Left colon (tissue), 2 donors: Measurements from ENCODE around the gene PHACTR3. TPM values are rescaled to one million over a fixed set of nuclear protein-coding genes. Genes with fewer than 3 reads are reported as not detected.

Source experiments
- ATAC-seq: fragments of 200-7000 bp; cut with Tn5 transposase; one replicate; pipeline ENCODE4 v1.9.1; 2020; ENCODE audit warnings: mild to moderate bottlenecking, moderate library complexity
- DNase-seq, 2 donors: peaks; one replicate each; pipeline ENCODE4 v3.0.0-alpha.2; 2020
- intact Hi-C, 2 donors: fragments of 100-400 bp; cut with DNase I in 1 of 2; cut with micrococcal nuclease in 1 of 2; formaldehyde crosslinking; loops; one replicate each; pipeline versions ENCODE4 v1.11.2 to v1.14.0; 2022; cut with DNase I, micrococcal nuclease
- total RNA-seq, 2 donors: library from RNA; stranded (reverse); fragmentation: NEBNext Ultra II Directional; extraction: Animal tissue kit (Norgen Biotek cat#: 25700); gene quantifications; one replicate each; pipeline ENCODE4 v1.2.1, GENCODE V29; 2021
- donor health status: DM: no; HTN: no; CAD: no.
- donor health status: DM: yes; HTN: yes; CAD: no.

Gene PHACTR3
- total RNA-seq, 2 donors from 2014 or later: 0.47 to 5.5 TPM

DNA sequence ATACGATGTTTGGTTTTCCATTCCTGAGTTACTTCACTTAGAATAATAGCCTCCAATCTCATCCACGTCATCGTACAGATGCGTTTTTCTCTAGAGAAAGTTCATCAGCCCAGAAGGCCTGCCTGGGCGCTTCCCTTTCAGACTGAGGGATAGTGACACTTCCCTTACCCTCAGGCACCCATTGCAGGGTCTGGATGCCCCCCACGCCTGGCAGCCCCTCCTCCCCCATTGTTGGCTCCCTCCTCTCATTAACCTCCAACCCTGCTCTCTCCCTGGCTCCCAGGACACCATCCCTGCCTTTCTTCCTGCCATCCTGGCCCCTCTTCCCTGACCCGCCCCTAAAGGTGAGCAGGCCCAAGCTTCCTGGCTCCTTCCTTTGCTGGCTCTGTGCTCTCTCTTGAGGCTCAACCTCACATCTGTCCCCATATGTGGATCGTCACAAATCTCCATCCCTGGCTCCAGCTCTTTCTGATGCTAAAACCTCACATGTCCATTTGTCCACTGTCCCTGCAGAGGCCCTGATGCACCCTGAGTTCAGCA, 183.9 kb downstream of the PHACTR3 start:
- intact Hi-C loops: no loop called here
- no peak for ATAC-seq
- DNase-seq: no peak

DNA sequence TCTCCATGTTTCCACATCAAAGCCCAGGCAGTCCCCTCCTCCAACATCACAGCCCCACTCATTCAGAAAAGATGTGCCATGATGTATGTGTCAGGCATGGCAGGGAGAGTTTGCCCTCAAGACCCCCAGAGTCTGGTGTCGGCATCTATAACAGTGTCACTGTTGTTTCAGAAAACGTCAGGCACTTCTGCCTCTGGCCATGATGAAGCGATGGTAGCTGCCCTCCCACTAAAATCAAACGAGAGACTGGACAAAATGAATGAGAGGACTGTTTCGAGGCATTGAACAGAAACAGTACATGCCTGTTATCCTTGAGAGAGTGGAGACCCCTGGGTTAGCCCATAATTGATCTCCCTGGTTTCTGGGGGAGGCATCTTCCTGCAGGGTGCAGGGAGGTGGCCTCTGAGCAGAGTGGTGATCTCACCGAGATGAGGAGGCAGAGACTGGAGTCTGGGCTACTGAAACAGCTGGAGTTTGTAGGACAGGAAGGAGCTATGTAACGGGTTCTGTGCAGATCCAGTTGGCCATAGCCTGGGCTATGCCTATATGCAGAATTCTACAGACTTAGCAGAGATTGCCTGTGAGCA, 184.6 kb downstream of the PHACTR3 start:
- ATAC-seq (no peak), DNase-seq (no peak)
- intact Hi-C loops: no loop called here

DNA sequence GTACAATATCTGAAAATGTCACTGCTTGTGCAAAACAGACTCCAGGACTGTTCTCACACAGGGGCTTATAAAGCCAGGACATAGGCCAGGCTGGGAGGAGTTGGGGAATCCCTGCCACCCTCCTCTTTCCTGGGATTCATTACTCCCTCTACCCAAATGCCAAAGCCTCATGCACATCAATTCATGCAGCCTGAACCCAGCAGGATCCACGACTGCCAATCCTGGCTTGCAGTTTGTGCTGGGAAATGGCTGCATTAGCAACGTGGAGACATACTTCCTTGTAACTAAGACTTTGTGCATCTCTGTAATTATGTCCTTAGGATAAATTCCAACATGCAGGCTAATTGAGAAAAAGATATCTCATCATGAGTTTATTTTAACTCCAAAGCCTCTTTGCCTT, 185.3 kb downstream of the PHACTR3 start:
- DNase-seq (no peak), ATAC-seq (no peak)
- intact Hi-C loops: no loop called here

DNA sequence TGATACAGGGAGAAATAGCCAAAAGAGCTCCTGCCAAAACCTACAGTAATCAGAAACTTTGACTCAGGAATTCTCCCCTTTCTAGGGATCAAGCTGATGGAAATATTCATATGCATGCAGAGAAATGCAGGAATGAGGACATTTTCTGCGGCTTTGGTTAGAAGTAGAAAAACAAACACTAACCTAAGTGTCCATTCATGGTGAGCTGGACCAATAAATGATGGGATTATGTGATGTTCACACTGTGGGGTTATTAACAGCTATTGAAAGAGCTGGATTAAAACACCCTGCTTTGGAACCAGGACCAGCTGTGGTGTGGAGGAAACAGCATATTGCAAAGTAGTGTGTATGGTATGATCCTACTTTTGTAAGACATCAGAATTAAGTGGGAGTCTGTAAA, 186.0 kb downstream of the PHACTR3 start:
- ATAC-seq: no peak
- intact Hi-C loops: no loop called here

DNA sequence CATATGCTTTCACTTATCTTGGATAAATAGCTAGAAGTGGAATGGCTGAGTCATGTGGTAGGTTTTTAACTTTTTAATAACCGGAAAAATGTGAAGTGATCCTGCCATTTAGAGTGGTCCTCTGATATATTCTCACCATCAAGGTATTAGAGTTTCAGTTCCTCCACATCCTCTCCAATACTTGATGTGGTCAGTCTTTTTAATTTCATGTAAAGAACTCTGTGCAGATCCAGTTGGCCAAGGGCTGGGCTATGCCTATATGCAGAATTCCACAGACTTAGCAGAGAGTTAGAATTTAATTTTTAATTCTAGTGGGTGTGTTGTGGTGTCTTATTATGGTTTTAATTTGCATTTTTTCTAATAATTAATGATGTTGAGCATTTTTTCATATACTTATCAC, 188.0 kb downstream of the PHACTR3 start:
- intact Hi-C loops: no loop called here
- no peak for DNase-seq
- ATAC-seq: no peak

More for the DNA sequence above, 186.0 kb downstream of the PHACTR3 start:
- DNase-seq: no peak

DNA sequence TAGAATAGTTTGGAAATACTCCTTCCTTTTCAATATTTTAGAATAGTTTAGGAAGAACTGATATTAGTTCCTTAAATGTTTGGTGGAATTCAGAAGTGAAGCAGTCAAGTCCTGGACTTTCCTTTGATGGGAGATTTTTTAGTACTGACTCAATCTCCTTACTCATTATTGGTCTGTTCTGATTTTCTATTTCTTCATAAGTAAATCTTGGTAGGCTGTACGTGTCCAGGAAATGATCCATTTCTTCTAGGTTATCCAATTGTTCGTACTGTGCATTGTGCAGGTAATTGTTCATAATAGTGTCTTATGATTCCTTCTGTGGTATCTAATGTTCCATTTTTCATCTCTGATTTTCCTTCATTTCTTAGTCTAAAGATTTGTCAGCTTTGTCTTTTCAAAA, 190.2 kb downstream of the PHACTR3 start:
- intact Hi-C loops: no loop called here
- DNase-seq (no peak), ATAC-seq (no peak)

DNA sequence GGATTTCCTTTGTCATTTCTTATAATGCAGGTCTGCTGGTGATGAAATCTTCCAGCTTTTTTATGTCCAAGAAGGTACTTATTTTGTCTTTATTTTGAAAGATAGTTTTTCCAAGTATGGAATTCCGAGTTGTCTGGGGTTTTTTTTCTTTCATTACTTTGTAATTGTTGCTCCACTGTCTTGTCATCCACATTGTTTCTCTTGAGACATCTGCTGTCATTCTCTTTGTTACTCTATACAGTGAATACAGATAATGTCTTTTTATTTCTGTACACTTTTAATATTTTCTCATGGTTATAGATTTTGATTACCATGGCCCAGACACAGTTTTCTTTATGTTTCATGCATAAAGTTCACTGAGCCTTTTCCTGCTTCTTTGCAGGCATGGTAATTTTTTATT, 196.0 kb downstream of the PHACTR3 start:
- ATAC-seq: no peak
- DNase-seq: no peak
- intact Hi-C loops: no loop called here

DNA sequence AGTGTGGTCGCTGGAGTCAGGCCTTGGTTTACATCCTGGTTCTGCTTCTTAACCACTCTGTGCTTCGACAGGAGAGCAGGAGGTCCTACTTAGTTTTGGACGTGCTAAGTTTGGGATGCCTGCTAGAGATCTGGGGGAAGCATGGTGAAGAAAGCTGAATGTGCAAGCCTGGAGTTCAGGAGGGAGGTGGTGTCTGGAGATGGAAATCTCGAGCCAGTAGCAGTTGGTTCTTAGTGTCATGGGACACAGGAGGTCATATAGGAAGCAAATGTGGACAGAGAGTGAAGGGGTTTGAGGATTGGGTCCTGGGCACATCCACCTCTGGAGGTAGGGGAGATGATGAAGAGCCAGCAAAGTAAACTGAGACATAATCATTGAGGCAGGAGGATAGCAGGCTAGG, 197.7 kb downstream of the PHACTR3 start:
- ATAC-seq (no peak), DNase-seq (no peak)
- intact Hi-C loops: no loop called here

DNA sequence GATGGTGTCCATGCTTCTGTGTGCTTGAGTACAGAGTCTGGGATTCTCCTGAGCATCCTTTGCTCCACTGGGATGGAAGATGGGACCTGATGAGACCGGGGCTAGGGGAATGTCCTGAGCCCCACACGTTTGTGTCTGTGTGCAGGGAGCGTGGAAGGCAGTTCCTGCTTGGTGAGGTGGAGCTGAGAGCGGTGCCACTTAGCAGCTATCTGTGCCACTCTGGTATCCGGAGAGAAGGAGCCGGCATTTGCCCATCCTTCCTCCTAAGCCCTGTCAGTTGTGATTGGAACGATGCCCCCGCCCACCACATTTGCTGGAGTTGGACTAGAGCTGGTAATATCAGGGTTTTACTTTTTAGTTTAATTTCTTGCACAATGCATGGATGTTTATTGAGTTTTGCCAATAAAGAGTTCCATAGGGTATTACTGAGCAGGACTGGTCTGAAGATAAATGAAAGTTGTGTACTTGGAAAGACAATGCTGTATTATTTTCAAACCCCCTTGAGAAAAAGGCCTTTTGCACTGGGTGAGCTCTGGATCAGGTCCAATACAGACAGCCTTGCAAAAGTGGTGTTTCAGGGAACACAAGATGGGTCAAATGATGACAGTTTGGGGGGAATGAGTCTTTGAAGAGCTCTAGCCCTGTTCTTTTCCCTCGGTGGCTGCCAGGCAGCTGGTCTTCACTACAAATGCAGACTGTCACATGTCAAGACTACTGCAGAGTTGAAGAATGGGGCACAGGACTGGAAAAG, 198.3 kb downstream of the PHACTR3 start:
- no peak for ATAC-seq
- intact Hi-C loops: no loop called here
- DNase-seq: no peak

DNA sequence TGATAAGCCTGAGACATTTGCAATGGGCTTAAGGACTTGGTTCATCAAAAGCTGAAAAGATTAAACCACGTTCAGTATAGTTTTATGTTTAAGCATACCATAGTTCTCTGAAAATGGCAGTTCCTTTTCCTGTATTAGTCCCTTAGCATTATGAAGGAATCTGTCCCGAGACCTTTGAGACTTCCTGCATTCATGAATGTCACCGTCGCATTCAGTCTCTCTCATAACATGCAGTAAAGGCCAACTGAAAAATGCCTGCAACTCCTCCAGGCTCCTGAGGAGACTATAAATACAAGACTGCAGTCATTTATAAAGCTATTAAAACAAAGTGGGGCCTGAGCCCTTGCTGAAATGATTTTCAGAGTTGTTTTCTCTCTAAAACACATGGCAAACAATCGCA, 200.0 kb downstream of the PHACTR3 start:
- DNase-seq (no peak), ATAC-seq (no peak)
- intact Hi-C loops: no loop called here

DNA sequence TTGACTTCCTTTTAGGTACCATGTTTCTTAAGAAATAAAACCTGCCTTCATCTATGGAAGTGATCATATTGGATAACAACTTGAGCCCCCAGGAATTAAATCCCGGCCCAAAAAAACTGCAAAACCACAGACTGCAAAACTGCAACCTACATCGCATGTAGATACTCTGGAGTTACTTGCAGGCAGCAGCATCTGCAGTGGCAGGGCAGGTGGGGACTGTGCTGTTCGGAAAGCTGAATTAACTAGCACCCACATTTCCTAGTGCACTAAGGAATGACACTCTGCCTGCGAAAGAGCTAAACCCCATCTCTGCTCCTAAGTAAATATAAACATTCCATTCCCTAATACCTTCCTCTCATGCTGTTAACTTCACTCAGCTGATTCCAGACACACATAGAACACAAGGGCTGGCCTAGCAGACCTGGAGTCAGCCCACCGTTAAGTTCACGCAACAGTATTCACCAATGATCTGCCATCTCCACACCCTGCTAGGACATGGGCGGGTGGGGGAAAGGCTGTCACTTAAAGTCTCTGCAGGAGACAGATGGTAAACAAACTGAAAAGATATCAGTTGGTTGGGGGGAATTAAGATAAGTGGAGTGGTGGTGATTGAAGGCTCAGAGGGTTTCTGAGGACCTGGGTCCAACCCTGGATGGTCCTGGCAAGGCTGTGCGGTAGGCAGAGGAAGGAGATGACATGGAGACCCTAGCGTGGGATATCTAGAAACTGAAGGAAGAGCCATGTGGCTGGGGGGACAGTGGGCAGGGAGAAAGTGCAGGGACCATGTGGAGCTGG, 200.7 kb downstream of the PHACTR3 start:
- ATAC-seq (no peak), DNase-seq (no peak)
- intact Hi-C loops: no loop called here

DNA sequence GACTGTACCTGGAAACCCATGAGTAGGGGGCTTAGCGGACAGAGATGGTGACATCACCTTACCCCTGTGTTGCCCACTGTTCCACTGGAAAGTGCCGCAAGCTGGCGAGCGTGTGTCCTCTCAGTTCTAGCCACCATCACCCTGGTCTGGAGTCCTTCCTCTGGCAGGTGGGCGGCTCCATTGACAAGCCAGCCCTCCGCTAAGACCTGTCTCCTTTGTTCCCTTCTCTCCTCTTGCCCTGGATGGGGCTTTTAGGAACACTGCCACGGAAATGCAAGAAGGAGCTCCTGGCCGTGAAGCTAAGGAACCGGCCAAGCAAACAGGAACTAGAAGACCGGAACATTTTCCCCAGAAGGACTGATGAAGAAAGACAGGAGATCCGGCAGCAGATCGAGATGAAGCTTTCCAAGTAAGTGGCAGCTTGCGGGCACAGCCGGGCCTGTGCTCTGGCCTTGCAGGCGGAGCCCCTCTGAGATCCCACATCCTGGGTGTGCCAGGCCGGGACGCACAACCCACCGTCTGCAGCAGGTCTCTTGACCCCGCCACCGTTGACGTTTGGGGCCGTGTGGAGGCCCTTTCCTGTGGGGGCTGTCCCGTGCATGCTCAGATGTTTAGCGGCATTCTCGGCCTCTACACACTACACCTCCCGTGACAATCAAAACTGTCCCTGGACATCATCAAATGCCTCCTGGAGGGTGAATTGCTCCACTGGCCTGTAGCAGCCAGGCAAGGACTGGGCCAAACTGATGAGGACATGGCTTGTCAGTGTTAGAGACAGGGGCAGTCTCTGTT, 201.6 kb downstream of the PHACTR3 start:
- no peak for ATAC-seq
- intact Hi-C loops: no loop called here
- no peak for DNase-seq

DNA sequence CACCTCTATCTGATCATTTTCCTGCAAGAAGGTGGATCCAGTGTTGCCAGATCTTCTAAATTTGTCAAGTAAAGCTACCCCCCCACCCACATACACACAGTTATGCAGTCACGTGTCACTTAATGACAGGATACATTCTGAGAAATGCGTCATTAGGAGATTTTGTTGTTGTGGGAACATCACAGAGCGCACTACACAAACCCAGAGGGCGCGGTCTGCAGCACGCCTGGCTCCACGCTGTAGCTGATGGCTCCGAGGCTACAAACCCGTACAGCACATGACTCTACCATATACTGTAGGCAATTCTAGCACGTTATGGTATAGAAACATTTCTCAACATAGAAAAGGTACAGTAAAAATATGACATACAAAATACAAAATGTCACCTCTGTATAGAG, 202.2 kb downstream of the PHACTR3 start:
- intact Hi-C loops: no loop called here
- DNase-seq: no peak
- ATAC-seq: no peak

DNA sequence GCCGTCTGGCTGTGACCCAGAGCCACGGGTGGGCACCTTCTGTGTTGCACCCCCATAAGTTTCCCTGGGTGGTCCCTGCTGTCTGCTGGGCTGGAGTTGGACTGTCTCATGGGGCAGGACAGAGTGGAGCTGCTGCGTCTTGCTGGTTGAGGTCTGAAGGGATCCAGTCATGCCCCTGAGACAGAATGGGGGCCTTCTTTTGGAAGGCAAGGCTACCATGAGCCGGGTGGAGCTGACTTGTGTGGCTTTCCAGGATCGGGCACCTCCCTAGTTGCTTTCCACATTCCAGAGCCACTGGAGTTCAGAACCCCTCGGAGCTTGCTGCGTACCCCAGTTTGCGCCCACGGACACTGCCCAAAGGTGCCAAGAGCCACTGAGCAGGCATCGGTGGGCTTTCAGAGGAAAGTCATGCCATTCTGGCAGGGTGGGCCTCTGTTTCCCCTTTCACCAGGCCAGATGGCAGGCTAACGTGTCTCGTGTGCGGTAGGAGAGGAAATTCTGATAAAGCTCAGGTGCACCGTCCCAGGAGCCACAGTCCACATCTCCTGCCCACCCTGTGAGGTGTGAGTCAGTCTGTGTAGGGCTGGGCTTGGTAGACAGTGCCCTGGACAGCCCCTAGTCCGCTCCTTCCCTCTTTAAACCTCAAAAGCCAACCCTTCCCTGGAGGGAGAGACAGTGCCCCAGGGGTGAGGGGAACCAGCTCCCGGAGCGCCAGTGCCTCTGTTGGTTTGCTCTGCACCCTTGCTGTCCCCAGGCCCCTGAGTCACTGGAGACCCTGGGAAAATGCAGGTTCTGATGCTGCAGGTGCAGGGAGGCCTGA, 203.8 kb downstream of the PHACTR3 start:
- DNase-seq (no peak), ATAC-seq (no peak)
- intact Hi-C loops: no loop called here

DNA sequence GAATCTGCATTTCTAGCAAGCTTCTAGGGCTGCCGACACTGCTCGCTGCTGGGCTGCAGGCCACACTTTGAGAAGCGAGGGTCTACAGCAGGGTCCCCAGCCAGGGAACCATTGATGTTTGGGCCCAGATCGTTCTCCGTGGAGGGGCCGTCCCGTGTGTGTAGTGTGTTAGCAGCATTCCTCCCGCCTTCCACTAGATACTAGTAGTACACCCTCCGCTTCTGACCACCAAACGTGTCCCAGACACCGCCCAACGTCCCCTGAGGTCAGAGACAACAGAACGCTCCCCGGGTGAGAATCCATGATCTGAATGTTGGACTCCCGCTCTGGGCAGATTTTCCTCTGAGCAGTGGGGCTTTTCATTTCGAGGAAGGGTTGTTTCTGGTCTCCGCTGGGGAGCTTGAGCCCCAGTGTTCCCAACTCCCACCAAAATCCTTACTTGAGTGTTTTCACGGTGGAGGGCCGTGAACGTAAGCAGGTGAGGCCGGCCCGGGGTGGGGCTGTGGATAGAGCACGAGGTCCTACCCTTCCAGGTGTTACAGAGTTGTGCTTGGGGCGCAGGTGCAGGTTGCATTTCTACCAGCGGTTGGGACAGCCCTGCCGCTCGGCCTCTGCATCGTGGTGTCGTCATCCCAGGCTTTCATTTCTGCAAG, 204.5 kb downstream of the PHACTR3 start:
- intact Hi-C loops: no loop called here
- no peak for DNase-seq
- ATAC-seq: no peak

DNA sequence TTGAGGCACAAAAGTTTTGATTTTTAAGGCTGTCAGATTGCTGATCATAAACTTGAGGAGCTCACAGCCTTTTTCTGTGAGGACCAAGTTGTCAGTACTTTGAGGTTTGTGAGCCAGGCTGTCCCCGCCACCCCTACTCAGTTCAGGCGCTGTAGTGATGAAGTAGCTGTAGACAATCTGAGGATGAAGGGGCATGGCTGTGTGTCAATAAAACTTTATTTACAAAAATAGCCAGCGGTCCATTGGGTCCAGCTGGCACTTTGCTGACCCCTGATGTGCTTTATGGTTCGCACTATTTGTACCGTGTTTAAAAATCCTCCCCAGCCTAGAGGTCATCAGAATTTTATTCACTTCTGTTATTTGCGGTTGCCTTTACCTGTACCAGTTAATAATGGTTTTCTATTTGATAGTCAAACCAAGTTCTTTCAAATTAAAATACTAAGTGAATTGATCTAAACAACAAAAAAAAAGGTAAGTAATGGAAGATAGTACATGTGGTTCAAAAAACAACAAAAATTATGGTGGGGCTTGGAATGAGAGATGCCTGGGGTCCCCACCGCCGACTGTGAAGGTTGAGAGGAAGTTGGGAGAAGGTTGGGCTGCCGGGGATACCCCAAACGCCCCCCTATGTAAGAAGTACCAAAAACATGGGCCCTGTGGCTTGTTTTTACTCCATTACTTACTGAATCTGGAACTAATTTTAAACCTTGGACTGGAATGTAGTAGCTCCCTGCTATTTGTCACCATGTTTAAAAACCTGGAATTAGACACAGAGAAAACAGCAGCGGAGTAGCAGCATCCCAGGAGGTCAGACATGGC, 205.5 kb downstream of the PHACTR3 start:
- intact Hi-C loops: no loop called here
- ATAC-seq: no peak

More for the DNA sequence above, 205.5 kb downstream of the PHACTR3 start:
- DNase-seq: no peak
